Liver (tissue), 9 donors: ENCODE measurements around the gene SLC26A1. TPM values are rescaled to one million over a fixed set of nuclear protein-coding genes. Genes with fewer than 3 reads are reported as not detected.

Source experiments
- DNase-seq: peaks from one replicate; pipeline ENCODE4 v3.0.0-alpha.2; 2017; ENCODE audit warnings: low spot score
- H3K27ac ChIP-seq, 2 donors: one replicate each; pipeline ENCODE4 v1.7.0; 2013; ENCODE audit warnings: inconsistent platforms in 2 of 2, low read length in 2 of 2, control low read depth in 1 of 2, low read depth in 1 of 2, mild to moderate bottlenecking in 1 of 2
- H3K27me3 ChIP-seq, 4 donors: one replicate each; pipeline versions ENCODE4 v1.6.1 to v1.7.0; 2013; ENCODE audit warnings: low read length in 3 of 4, inconsistent platforms in 1 of 4, mild to moderate bottlenecking in 1 of 4, moderate library complexity in 1 of 4; ENCODE audit not compliant: control insufficient read depth in 4 of 4, insufficient read depth in 4 of 4
- H3K36me3 ChIP-seq, 4 donors: one replicate each; pipeline versions ENCODE4 v1.6.1 to v1.7.0; 2013; ENCODE audit warnings: low read length in 3 of 4, mild to moderate bottlenecking in 3 of 4, low read depth in 1 of 4, moderate library complexity in 1 of 4; ENCODE audit not compliant: control insufficient read depth in 4 of 4, insufficient read depth in 3 of 4
- H3K4me1 ChIP-seq, 4 donors: one replicate each; pipeline versions ENCODE4 v1.6.1 to v1.7.0; 2013; ENCODE audit warnings: low read length in 3 of 4, mild to moderate bottlenecking in 3 of 4, moderate library complexity in 1 of 4; ENCODE audit not compliant: control insufficient read depth in 4 of 4, insufficient read depth in 4 of 4
- H3K4me3 ChIP-seq, 3 donors: one replicate each; pipeline versions ENCODE4 v1.6.1 to v1.7.0; 2013; ENCODE audit warnings: low read length in 3 of 3, control low read depth in 1 of 3, low read depth in 1 of 3, mild to moderate bottlenecking in 1 of 3
- H3K9ac ChIP-seq, 2 donors: one replicate each; pipeline ENCODE4 v1.7.0; 2013; ENCODE audit warnings: low read length in 2 of 2, mild to moderate bottlenecking in 2 of 2, moderate library complexity in 2 of 2, control low read depth in 1 of 2, low read depth in 1 of 2
- H3K9me3 ChIP-seq, 4 donors: one replicate each; pipeline versions ENCODE4 v1.6.1 to v1.7.0; 2013; ENCODE audit warnings: low read length in 3 of 4; ENCODE audit not compliant: control insufficient read depth in 4 of 4
- EGR1 ChIP-seq, 2 donors: IDR thresholded peaks; 2 replicates each; pipeline ENCODE4 v1.6.1; 2016 to 2018; ENCODE audit warnings: antibody characterized with exemption in 2 of 2, low read depth in 2 of 2
- FOXA1 ChIP-seq: IDR thresholded peaks from 2 replicates; pipeline ENCODE4 v1.6.1; 2016; ENCODE audit warnings: antibody characterized with exemption
- FOXA2 ChIP-seq: IDR thresholded peaks from 2 replicates; pipeline ENCODE4 v1.6.1; 2016; ENCODE audit warnings: antibody characterized with exemption
- GABPA ChIP-seq, 2 donors: IDR thresholded peaks in 1 of 2; conservative IDR thresholded peaks in 1 of 2; 2 replicates each; pipeline ENCODE4 v1.6.1; 2016; ENCODE audit warnings: antibody characterized with exemption in 2 of 2, mild to moderate bottlenecking in 1 of 2, moderate library complexity in 1 of 2
- HNF4A ChIP-seq, 2 donors: conservative IDR thresholded peaks; 2 replicates each; pipeline ENCODE4 v1.6.1; 2016; ENCODE audit warnings: antibody characterized with exemption in 2 of 2, mild to moderate bottlenecking in 2 of 2
- HNF4G ChIP-seq: IDR thresholded peaks from 2 replicates; pipeline ENCODE4 v1.6.1; 2016; ENCODE audit warnings: antibody characterized with exemption
- JUND ChIP-seq, 2 donors: IDR thresholded peaks; 2 replicates each; pipeline ENCODE4 v1.6.1; 2016; ENCODE audit warnings: antibody characterized with exemption in 2 of 2
- NR2F2 ChIP-seq: IDR thresholded peaks from 2 replicates; pipeline ENCODE4 v1.6.1; 2016; ENCODE audit warnings: antibody characterized with exemption
- RAD21 ChIP-seq, 2 donors: IDR thresholded peaks; 2 replicates each; pipeline ENCODE4 v1.6.1; 2016; ENCODE audit warnings: antibody characterized with exemption in 2 of 2, mild to moderate bottlenecking in 2 of 2
- RXRA ChIP-seq, 2 donors: IDR thresholded peaks; 2 replicates each; pipeline ENCODE4 v1.6.1; 2017 to 2018; ENCODE audit warnings: antibody characterized with exemption in 2 of 2, mild to moderate bottlenecking in 1 of 2
- SP1 ChIP-seq: IDR thresholded peaks from 2 replicates; pipeline ENCODE4 v1.6.1; 2018; ENCODE audit warnings: antibody characterized with exemption, mild to moderate bottlenecking
- TAF1 ChIP-seq: conservative IDR thresholded peaks from 2 replicates; pipeline ENCODE4 v1.6.1; 2016; ENCODE audit warnings: antibody characterized with exemption, mild to moderate bottlenecking
- YY1 ChIP-seq: IDR thresholded peaks from 2 replicates; pipeline ENCODE4 v1.6.1; 2016; ENCODE audit warnings: antibody characterized with exemption, mild to moderate bottlenecking
- WGBS: extraction: QIAGEN DNeasy Blood & Tissue Kit; methylation state at CpG from one replicate; pipeline ENCODE4 v1.1.7; 2013; 5-methylcytosine and 5-hydroxymethylcytosine counted together
- polyA plus RNA-seq, 2 donors: library from polyadenylated mRNA; stranded (reverse) in 1 of 2; unstranded in 1 of 2; fragments of 200-250 nt in 1 of 2; fragments of >200 nt in 1 of 2; fragmentation: Nextera tagmentation in 1 of 2; extraction: Ambion mirVana in 1 of 2; gene quantifications; one replicate each; pipeline versions ENCODE4 v1.2.1 to v1.2.3, GENCODE V29; 2013 to 2015
- total RNA-seq, 2 donors: library from RNA; depleted of rRNA; stranded (reverse); fragments of >200 nt; gene quantifications; one replicate each; pipeline ENCODE4 v1.2.3, GENCODE V29; 2014
- TF ChIP-seq, protein P1 (sequence below): IDR thresholded peaks from 2 replicates; pipeline ENCODE4 v1.6.1; 2016; ENCODE audit warnings: antibody characterized with exemption
- TF ChIP-seq, protein P2 (sequence below): IDR thresholded peaks from 2 replicates; pipeline ENCODE4 v1.6.1; 2016; ENCODE audit warnings: antibody characterized with exemption
- TF ChIP-seq, protein P3 (sequence below): IDR thresholded peaks from 2 replicates; pipeline ENCODE4 v1.6.1; 2016; ENCODE audit warnings: antibody characterized with exemption
- TF ChIP-seq, protein P4 (sequence below): fragments of 150-350 bp; IDR thresholded peaks from 2 replicates; pipeline ENCODE4 v1.5.1; 2017; ENCODE audit warnings: improper control_type of control experiment, low read depth, low read length; ENCODE audit not compliant: missing input control
- TF ChIP-seq, protein P5 (sequence below): IDR thresholded peaks from 2 replicates; pipeline ENCODE4 v1.6.1; 2016; ENCODE audit warnings: antibody characterized with exemption, mild to moderate bottlenecking
- donor health status: healthy.
- donor health status: healthy.
- donor health status: healthy.
- donor health status: healthy.
- donor health status: healthy.

Gene SLC26A1
- total and polyA plus RNA-seq, 4 donors: 5.1 to 41.0 (median 26.3) TPM

DNA sequence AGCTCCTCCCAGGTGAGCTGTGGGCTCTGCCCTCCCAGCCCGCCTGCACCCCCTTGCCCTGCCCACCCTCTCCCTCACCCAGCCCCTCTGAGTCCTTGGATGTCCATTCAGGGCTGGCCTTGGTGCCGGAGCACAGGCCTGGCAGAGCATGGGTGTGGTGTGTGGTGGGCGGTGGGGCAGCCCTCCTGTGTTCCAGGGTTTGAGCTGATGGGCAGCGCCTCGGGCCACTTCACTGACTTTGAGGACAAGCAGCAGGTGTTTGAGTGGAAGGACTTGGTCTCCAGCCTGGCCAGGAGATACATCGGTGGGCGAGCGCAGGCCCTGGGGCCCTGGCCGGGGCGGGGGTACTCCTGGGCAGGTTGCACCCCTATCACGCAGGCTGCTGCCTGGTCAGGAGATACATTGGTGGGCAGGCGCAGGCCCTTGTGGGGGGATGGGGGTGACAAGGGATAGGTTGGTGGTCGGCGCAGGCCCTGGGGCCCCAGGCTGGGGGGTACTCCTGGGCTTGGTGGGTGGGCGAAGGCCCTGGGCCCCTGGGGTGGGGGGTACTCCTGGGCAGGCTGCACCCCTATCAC, 7.6 kb upstream of the SLC26A1 start:
- WGBS: 94% methylated on average over 15 of the region's 15 CpGs
- H3K4me1 ChIP-seq: peaks cover 3 to 26% (median 15%) of the 10 kb centered on the region in 4 donors

More for the DNA sequence above, 7.6 kb upstream of the SLC26A1 start:
- no peak overlapping the region for H3K27ac ChIP-seq
- H3K9ac ChIP-seq: no peak overlapping the region
- H3K36me3 ChIP-seq: no peaks in the 10 kb centered on the region
- no peak for TF ChIP-seq NR2F2
- TF ChIP-seq GABPA (IDR thresholded peaks at IDR 0.05 in 1 of 2, conservative IDR thresholded peaks at IDR 0.05 in 1 of 2): no peak
- no peak for TF ChIP-seq HNF4A (conservative IDR thresholded peaks at IDR 0.05)
- TF ChIP-seq, protein P1, sequence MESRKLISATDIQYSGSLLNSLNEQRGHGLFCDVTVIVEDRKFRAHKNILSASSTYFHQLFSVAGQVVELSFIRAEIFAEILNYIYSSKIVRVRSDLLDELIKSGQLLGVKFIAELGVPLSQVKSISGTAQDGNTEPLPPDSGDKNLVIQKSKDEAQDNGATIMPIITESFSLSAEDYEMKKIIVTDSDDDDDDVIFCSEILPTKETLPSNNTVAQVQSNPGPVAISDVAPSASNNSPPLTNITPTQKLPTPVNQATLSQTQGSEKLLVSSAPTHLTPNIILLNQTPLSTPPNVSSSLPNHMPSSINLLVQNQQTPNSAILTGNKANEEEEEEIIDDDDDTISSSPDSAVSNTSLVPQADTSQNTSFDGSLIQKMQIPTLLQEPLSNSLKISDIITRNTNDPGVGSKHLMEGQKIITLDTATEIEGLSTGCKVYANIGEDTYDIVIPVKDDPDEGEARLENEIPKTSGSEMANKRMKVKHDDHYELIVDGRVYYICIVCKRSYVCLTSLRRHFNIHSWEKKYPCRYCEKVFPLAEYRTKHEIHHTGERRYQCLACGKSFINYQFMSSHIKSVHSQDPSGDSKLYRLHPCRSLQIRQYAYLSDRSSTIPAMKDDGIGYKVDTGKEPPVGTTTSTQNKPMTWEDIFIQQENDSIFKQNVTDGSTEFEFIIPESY: no peak
- TF ChIP-seq EGR1 (IDR thresholded peaks at IDR 0.05; ENCODE audit: low read depth in 2 of 2): no peak
- TF ChIP-seq, protein P2, sequence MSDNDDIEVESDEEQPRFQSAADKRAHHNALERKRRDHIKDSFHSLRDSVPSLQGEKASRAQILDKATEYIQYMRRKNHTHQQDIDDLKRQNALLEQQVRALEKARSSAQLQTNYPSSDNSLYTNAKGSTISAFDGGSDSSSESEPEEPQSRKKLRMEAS: no peak
- no peak for TF ChIP-seq HNF4G
- no peak for TF ChIP-seq FOXA2
- TF ChIP-seq, protein P3, sequence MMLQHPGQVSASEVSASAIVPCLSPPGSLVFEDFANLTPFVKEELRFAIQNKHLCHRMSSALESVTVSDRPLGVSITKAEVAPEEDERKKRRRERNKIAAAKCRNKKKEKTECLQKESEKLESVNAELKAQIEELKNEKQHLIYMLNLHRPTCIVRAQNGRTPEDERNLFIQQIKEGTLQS: no peak
- no peak for TF ChIP-seq SP1
- TF ChIP-seq, protein P4, sequence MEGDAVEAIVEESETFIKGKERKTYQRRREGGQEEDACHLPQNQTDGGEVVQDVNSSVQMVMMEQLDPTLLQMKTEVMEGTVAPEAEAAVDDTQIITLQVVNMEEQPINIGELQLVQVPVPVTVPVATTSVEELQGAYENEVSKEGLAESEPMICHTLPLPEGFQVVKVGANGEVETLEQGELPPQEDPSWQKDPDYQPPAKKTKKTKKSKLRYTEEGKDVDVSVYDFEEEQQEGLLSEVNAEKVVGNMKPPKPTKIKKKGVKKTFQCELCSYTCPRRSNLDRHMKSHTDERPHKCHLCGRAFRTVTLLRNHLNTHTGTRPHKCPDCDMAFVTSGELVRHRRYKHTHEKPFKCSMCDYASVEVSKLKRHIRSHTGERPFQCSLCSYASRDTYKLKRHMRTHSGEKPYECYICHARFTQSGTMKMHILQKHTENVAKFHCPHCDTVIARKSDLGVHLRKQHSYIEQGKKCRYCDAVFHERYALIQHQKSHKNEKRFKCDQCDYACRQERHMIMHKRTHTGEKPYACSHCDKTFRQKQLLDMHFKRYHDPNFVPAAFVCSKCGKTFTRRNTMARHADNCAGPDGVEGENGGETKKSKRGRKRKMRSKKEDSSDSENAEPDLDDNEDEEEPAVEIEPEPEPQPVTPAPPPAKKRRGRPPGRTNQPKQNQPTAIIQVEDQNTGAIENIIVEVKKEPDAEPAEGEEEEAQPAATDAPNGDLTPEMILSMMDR: no peak
- no peak for TF ChIP-seq RXRA (IDR thresholded peaks at IDR 0.05)
- TF ChIP-seq RAD21 (IDR thresholded peaks at IDR 0.05): no peak
- TF ChIP-seq, protein P5, sequence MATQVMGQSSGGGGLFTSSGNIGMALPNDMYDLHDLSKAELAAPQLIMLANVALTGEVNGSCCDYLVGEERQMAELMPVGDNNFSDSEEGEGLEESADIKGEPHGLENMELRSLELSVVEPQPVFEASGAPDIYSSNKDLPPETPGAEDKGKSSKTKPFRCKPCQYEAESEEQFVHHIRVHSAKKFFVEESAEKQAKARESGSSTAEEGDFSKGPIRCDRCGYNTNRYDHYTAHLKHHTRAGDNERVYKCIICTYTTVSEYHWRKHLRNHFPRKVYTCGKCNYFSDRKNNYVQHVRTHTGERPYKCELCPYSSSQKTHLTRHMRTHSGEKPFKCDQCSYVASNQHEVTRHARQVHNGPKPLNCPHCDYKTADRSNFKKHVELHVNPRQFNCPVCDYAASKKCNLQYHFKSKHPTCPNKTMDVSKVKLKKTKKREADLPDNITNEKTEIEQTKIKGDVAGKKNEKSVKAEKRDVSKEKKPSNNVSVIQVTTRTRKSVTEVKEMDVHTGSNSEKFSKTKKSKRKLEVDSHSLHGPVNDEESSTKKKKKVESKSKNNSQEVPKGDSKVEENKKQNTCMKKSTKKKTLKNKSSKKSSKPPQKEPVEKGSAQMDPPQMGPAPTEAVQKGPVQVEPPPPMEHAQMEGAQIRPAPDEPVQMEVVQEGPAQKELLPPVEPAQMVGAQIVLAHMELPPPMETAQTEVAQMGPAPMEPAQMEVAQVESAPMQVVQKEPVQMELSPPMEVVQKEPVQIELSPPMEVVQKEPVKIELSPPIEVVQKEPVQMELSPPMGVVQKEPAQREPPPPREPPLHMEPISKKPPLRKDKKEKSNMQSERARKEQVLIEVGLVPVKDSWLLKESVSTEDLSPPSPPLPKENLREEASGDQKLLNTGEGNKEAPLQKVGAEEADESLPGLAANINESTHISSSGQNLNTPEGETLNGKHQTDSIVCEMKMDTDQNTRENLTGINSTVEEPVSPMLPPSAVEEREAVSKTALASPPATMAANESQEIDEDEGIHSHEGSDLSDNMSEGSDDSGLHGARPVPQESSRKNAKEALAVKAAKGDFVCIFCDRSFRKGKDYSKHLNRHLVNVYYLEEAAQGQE: no peak
- no peak for TF ChIP-seq JUND (IDR thresholded peaks at IDR 0.05)
- no peak for TF ChIP-seq YY1
- TF ChIP-seq TAF1: no peak
- no peak for TF ChIP-seq FOXA1
- no peak for DNase-seq
- no peak overlapping the region for H3K4me3 ChIP-seq
- H3K9me3 ChIP-seq: no peaks in the 10 kb centered on the region
- no peaks in the 10 kb centered on the region for H3K27me3 ChIP-seq
